ENCODE measurements around the gene ZNF675. TPM values are rescaled to one million over a fixed set of nuclear protein-coding genes. Genes with fewer than 3 reads are reported as not detected.
A peak's percentile ranks its signal among the peaks of the same experiment; 100 is the strongest.
"Not testable (repeated sequence)": the region's sequence is repeated elsewhere in the genome, so short reads cannot be mapped to it uniquely, and the experiment has no call there.

ZNF675 gene
- 5.8 and 7.6 TPM in 2 replicates for total RNA-seq (2014; rRNA removed; shearing (Covaris generic))
- polyA plus RNA-seq (2015; cell fraction: cytosol; rRNA removed): 2.0 and 5.6 TPM in 2 replicates
- 2.8 and 5.7 TPM in 2 replicates for polyA plus RNA-seq (2015; cell fraction: nucleus; rRNA removed)

DNA sequence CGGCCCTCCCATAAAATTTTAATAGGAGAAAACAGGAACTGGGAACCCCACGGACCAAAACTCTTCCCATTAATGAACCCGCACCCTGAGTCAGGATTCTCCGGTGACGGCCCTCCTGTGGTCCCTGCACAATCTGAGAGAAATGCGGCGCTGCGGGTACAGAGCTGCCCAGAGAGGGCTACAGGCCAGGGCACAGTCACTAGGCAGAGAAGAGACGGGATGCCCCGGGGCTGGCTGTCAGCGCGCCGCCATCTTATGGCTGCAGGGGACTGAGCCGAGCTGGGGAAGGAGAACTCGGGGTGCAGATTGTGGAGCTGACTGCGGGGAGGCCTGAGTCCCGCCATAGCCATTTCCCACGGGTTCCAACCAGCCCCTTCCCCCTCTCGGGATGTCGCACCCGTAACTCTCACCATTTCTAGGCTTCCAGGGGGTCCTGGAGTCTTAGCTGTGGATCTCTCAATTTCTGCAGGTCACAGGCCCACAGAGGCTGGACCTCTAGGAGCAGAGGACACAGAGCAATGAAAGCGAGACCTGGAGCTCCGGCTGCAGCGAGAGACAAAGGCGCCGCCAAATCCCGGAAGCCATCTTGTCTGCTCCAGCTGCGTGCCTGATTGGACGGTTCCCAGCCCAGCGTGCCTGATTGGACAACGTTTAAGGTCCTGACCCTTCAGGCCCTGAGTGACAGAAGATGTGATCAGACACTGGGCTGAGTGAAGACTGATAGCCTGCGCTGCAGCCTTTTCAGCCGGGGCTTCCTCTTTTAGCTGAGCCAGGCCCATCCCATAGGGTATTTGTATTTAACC, at the start of gene ZNF675:
ZNF675 (minus strand) TSS at position 592 of the 803 bp plus-strand sequence; CDS start at position 413, 179 bp downstream.
- DNase-seq (ENCODE audit: low read depth, low spot score): peak; percentile 90
- in situ Hi-C loops (cut with HindIII; ENCODE audit: low pct_unique_long_range_greater_than_20kb, low sequenced_read_pairs): no loop called here

DNA sequence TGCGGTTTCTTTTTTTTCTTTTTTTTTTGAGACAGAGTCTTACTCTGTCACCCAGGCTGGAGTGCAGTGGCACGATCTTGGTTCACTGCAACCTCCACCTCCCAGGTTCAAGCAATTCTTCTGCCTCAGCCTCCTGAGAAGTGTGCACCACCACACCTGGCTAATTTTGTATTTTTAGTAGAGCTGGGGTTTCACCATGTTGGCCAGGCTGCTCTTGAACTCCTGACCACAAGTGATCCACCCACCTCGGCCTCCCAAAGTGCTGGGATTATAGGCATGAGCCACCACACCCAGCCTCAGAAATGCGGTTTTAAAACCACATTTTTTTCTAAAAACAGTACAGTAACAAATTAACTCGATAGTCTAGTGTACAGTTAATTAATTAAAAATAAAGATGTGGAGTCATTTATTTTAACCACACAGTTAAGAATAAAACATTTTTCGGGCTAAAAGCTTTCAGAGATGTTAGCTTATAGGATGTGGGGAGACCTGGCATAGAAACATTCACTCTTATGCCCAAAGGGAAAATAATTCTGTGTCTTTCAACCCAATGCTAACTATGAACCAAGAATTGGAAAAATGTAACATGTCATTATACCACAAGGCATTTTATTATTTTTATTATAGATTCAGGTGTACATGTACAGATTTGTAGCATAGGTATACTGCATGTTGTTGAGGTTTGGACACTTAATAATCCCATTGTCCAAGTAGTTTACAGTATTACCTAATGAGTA, 43.9 kb upstream of the ZNF675 start:
- DNase-seq (ENCODE audit: low read depth, low spot score); in situ Hi-C loops (cut with HindIII; ENCODE audit: low pct_unique_long_range_greater_than_20kb, low sequenced_read_pairs): not testable (repeated sequence)

DNA sequence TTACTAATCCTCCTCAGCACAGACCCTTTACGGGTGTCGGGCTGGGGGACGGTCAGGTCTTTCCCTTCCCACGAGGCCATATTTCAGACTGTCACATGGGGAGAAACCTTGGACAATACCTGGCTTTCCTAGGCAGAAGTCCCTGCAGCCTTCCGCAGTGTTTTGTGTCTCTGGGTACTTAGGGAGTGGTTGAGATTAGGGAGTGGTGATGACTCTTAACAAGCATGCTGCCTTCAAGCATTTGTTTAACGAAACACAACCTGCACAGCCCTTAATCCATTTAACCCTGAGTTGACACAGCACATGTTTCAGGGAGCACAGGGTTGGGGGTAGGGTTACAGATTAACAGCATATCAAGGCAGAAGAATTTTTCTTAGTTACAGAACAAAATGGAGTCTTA, 37.1 kb upstream of the ZNF675 start:
- in situ Hi-C loops (cut with HindIII; ENCODE audit: low pct_unique_long_range_greater_than_20kb, low sequenced_read_pairs); DNase-seq (ENCODE audit: low read depth, low spot score): not testable (repeated sequence)

DNA sequence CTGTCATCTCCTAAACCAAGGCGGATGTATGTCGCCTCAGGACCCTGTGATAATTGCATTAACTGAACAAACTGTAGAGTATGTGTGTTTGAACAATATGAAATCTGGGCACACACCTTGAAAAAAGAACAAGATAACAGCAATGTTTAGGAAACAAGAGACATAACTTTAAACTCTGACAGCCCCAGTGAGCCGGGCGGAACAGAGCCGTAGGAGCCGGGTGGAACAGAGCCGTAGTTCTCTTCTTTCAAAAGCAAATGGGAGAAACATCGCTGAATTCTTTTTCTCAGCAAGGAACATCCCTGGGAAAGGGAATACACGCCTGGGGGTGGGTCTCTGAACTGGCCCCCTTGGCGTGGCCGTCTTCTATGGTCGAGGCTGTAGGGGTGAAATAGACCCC, 31.8 kb upstream of the ZNF675 start:
- DNase-seq (ENCODE audit: low read depth, low spot score): no peak
- in situ Hi-C loops (cut with HindIII; ENCODE audit: low pct_unique_long_range_greater_than_20kb, low sequenced_read_pairs): no loop called here

GRCh38 chr19:23716792-23717191, 29.8 kb upstream of the ZNF675 start:
- in situ Hi-C loops (cut with HindIII; ENCODE audit: low pct_unique_long_range_greater_than_20kb, low sequenced_read_pairs): no loop called here
- no peak for DNase-seq (ENCODE audit: low read depth, low spot score)

- in situ Hi-C loops (cut with HindIII; ENCODE audit: low pct_unique_long_range_greater_than_20kb, low sequenced_read_pairs): no loop called here
These were observed 22.3 kb upstream of the ZNF675 start for GRCh38 chr19:23709347-23709746.

DNA sequence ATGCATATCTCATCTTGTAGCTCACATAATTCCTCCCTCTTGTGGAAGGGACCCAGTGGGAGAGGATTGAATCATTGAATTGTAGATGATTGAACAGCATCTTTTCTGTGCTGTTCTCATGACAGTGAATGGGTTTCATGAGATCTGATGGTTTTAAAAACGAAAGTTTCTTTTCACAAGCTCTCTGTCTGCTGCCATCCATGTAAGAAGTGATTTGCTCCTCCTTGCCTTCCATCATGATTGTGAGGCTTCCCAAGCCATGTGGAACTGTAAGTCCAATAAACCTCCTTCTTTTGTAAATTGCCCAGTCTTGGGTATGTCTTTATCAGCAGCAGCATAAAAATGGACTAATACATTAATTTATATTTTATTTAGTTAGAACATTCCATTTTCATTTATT, 19.6 kb upstream of the ZNF675 start:
- no peak for DNase-seq (ENCODE audit: low read depth, low spot score)
- in situ Hi-C loops (cut with HindIII; ENCODE audit: low pct_unique_long_range_greater_than_20kb, low sequenced_read_pairs): no loop called here

More at GRCh38 chr19:23709347-23709746, 22.3 kb upstream of the ZNF675 start:
- DNase-seq (ENCODE audit: low read depth, low spot score): no peak

DNA sequence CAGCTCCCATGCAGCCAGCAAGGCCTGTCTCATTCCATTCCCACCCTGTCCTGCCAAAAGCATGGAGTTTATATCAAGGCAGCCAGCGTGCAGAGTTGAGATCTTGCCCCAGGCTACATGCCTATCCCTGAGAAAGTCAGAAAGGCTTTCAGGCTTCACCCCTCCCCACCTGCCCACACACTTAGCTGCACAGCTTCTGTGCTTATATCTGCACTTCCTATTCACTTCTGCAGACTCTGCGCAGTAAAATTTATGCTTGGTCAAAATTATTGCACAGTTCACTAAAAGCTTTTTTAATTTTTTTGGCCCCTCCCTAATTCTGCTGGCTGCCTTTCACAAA, 12.5 kb upstream of the ZNF675 start:
- DNase-seq (ENCODE audit: low read depth, low spot score): no peak
- in situ Hi-C loops (cut with HindIII; ENCODE audit: low pct_unique_long_range_greater_than_20kb, low sequenced_read_pairs): no loop called here

DNA sequence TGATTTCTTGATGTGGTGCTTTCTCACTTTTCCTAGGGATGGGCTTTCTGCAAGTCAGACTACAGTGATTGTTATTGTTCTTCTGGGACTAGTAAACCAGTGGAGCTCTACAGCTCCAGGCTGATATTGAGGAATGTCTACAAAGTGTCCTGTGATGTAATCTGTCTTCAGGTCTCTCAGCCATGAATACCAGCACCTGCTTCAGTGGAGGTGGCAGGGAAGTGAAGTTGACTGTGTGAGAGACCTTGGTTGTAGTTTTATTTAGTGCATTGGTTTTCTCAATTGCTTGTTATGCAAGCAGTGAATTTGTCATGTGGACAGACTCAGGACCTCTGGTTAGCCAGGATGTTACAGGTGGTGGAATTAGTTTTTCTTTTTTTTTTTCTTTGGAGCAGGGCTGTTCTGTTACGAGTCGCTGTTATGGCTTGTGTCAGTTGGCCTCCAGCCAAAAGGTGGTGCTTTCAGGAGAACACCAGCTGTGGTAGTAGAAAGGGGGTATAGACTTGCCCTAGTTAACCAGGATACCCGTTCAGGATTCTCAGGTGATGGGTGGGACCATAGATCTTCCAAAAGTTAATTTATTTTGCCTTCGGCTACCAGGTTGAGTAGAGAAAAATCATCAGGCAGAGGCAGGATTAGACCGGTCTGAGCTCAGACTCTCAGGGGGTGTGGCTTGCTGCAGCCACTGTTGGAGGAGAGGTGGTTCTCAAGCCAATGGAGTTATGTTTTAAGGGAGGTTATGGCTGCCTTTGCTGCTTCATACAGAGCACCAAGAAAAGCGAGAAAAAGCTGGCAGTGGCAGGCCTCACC, 11.9 kb upstream of the ZNF675 start:
- DNase-seq (ENCODE audit: low read depth, low spot score): no peak
- in situ Hi-C loops (cut with HindIII; ENCODE audit: low pct_unique_long_range_greater_than_20kb, low sequenced_read_pairs): no loop called here

- DNase-seq (ENCODE audit: low read depth, low spot score); in situ Hi-C loops (cut with HindIII; ENCODE audit: low pct_unique_long_range_greater_than_20kb, low sequenced_read_pairs): not testable (repeated sequence)
These were observed 5.9 kb upstream of the ZNF675 start for GRCh38 chr19:23692937-23693336.

GRCh38 chr19:23673132-23673531, 13.9 kb downstream of the ZNF675 start:
- in situ Hi-C loops (cut with HindIII; ENCODE audit: low pct_unique_long_range_greater_than_20kb, low sequenced_read_pairs): no loop called here
- DNase-seq (ENCODE audit: low read depth, low spot score): no peak

- in situ Hi-C loops (cut with HindIII; ENCODE audit: low pct_unique_long_range_greater_than_20kb, low sequenced_read_pairs): not testable (repeated sequence)
These were observed 18.4 kb downstream of the ZNF675 start for GRCh38 chr19:23668606-23669005.

DNA sequence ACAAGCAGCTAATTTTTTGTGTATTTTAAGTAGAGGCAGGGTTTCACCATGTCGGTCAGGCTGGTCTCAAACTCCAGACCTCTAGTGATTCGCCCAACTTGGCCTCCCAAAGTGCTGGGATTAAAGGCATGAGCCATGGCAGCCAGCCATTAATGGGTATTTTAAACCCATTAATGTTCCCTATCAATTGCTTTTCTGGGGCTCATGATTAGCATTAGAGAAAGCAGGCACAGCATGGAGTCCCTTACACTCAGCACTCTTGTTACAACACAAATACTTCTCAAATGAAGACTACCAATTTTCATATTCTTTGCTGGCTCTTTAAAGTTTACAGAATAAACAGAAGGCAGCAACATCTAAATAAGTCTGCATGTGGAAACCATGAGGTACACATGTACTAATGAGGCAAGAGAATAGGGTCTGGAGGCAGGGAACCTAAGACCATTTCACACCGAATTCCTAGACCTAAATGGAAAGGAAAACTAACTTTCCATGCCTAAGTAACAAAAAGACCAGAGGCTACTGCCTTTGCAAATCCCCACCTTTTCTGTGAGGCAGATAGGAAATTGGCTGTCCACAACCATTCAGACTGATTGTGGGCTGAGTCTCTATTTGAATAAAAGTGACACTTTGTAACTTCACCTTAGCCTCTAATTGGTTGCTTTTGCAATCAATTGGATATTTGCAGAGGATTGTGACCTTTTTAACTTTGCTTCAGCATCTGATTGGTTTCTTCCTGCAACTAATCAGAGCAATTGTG, 21.2 kb downstream of the ZNF675 start:
- in situ Hi-C loops (cut with HindIII; ENCODE audit: low pct_unique_long_range_greater_than_20kb, low sequenced_read_pairs): no loop called here
- no peak for DNase-seq (ENCODE audit: low read depth, low spot score)

More at GRCh38 chr19:23668606-23669005, 18.4 kb downstream of the ZNF675 start:
- DNase-seq (ENCODE audit: low read depth, low spot score): not testable (repeated sequence)

DNA sequence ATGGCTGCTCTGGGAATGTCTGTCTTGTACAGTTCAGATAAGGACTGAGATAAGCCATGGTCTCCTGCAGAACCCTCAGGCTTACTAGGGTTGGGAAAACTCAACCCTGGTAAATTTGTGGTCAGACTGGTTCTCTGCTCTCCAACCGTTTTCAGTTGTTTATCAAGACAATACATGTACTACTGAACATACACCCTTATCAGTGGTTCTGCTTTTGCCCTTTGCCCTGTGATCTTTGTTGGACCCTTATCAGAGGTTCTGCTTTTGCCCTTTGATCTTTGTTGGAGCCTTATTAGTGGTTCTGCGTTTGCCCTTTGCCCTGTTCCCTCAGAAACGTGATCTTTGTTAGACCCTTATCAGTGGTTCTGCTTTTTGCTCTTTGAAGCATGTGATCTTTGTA, 37.2 kb downstream of the ZNF675 start:
- DNase-seq (ENCODE audit: low read depth, low spot score); in situ Hi-C loops (cut with HindIII; ENCODE audit: low pct_unique_long_range_greater_than_20kb, low sequenced_read_pairs): not testable (repeated sequence)

Data from SK-MEL-5 (cell line).